Adrenal gland (tissue), 12 donors: ENCODE data around the gene PDRG1. TPM values are rescaled to one million over a fixed set of nuclear protein-coding genes. Genes with fewer than 3 reads are reported as not detected.

ENCODE experiments used
- DNase-seq, 7 donors: peaks; one replicate each; pipeline ENCODE4 v3.0.0-alpha.2; 2019 to 2020
- H3K27ac ChIP-seq, 5 donors: fragments of 200-600 bp; sonication (generic) in 4 of 5; 1 replicate in 3 of 5; 2 replicates in 2 of 5; pipeline versions ENCODE4 v1.5.1 to v1.8.0; 2016 to 2020; ENCODE audit warnings: mild to moderate bottlenecking in 1 of 5
- H3K27me3 ChIP-seq: fragments of 200-600 bp; 2 replicates; pipeline ENCODE4 v1.8.0; 2021
- H3K36me3 ChIP-seq, 2 donors: fragments of 200-600 bp; replicated peaks in 1 of 2; 1 replicate in 1 of 2; 2 replicates in 1 of 2; pipeline versions ENCODE4 v1.5.1 to v1.8.0; 2018 to 2022
- H3K4me1 ChIP-seq, 2 donors: fragments of 200-600 bp; replicated peaks in 1 of 2; 1 replicate in 1 of 2; 2 replicates in 1 of 2; pipeline versions ENCODE4 v1.5.1 to v1.8.0; 2018 to 2021
- H3K4me3 ChIP-seq, 4 donors: fragments of 200-600 bp; sonication (generic) in 3 of 4; one replicate each; pipeline ENCODE4 v1.5.1; 2016 to 2018
- H3K9me3 ChIP-seq, 3 donors: fragments of 200-600 bp; sonication (generic) in 1 of 3; replicated peaks in 1 of 3; 1 replicate in 2 of 3; 2 replicates in 1 of 3; pipeline versions ENCODE4 v1.5.1 to v1.8.0; 2016 to 2021
- CTCF ChIP-seq, 6 experiments: fragments of 450-650 bp in 4 of 6; fragments of 200-600 bp in 2 of 6; sonication (generic) in 1 of 6; IDR thresholded peaks; 1 replicate in 5 of 6; 2 replicates in 1 of 6; pipeline versions ENCODE4 v1.5.1 to v1.8.0; 2016 to 2021; ENCODE audit warnings: antibody characterized with exemption in 6 of 6, mild to moderate bottlenecking in 2 of 6, moderate library complexity in 1 of 6
- POLR2A ChIP-seq, 2 donors: fragments of 450-650 bp; IDR thresholded peaks; one replicate each; pipeline ENCODE4 v1.6.1; 2017; ENCODE audit warnings: antibody characterized with exemption in 2 of 2, mild to moderate bottlenecking in 2 of 2, moderate library complexity in 1 of 2
- WGBS, 4 donors: extraction: QIAGEN DNeasy Blood & Tissue Kit in 2 of 4; methylation state at CpG; one replicate each; pipeline versions ENCODE4 v1.1.5 to v1.1.7; 2013 to 2017; 5-methylcytosine and 5-hydroxymethylcytosine counted together
- intact Hi-C, 2 donors: fragments of 100-400 bp; cut with DNase I; formaldehyde crosslinking; loops; one replicate each; pipeline versions ENCODE4 v1.14.1 to v1.15.0; 2022 to 2023
- polyA plus RNA-seq, 3 donors: library from polyadenylated mRNA; stranded (reverse); fragments of 200-250 nt in 2 of 3; fragments of 350-450 nt in 1 of 3; fragmentation: Illumina TruSeq in 1 of 3; extraction: RNeasy Lipid Tissue Mini Kit (QIAGEN cat#74804) in 1 of 3; gene quantifications; one replicate each; pipeline ENCODE4 v1.2.3, GENCODE V29; 2013 to 2014
- total RNA-seq, 9 donors: library from RNA; depleted of rRNA in 4 of 9; stranded (reverse); fragments of >200 nt in 4 of 9; fragments of 120-200 nt in 1 of 9; fragmentation: NEBNext Ultra II Directional in 1 of 9; extraction: Animal tissue kit (Norgen Biotek cat#: 25700) in 1 of 9; gene quantifications; one replicate each; pipeline versions ENCODE4 v1.1.0 to v1.2.4, GENCODE V29; 2013 to 2023
- donor health status: healthy with polysubstance abuse.
- donor health status: Bipolar disorder and iron deficiency.
- donor health status: DM: yes; HTN: yes; CAD: no.
- donor health status: DM: no; HTN: no; CAD: no.
- donor health status: DM: no; HTN: no; CAD: no.
- donor health status: DM: yes; HTN: yes; CAD: no.

Gene PDRG1
- total and polyA plus RNA-seq, 12 donors: 5.1 to 27.5 (median 14.2) TPM

GRCh38 chr20:31966991-31967655 lies 15.3 kb upstream of the PDRG1 start:
- TF ChIP-seq POLR2A (IDR thresholded peaks at IDR 0.05) (no peak), CTCF (IDR thresholded peaks at IDR 0.05) (no peak)
- intact Hi-C loops: loop anchor here in 1 of 2 donors (10.0 kb wide), 1 partner anchor 628 kb away; no protein-coding TSS in a partner anchor
- Histone ChIP-seq H3K36me3 (no peaks in the 10 kb centered on the region), H3K27me3 (peaks cover 19% of the 10 kb centered on the region), H3K4me1 (no peaks in the 10 kb centered on the region), H3K4me3 (no peak overlapping the region), H3K9me3 (no peaks in the 10 kb centered on the region), H3K27ac (no peak overlapping the region)
- 7 to 17% (median 10%) methylated on average over 5 of the region's 5 CpGs for WGBS, 4 donors
- DNase-seq: no peak

DNA sequence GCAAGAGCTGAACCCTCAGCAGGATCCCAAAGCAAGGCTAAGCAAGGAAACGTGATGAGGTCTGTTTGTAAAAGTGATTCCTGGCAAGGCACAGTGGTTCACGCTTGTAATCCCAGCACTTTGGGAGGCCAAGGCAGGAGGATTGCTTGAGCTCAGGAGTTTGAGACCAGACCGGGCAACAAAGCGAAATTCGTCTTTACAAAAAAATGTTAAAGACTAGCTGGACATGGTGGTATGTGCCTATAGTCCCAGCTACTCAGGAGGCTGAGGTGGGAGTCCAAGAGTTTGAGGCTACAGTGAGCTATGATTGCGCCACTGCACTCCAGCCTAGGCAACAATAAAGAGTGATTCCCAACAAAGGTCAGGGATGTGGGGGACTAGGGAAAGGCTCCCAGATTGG lies 12.0 kb upstream of the PDRG1 start:
- 59 to 70% (median 61%) methylated on average over 6 of the region's 6 CpGs for WGBS, 4 donors

GRCh38 chr20:31962761-31963160 lies 10.9 kb upstream of the PDRG1 start:
- intact Hi-C loops: loop anchor here in 1 of 2 donors (10.0 kb wide), 1 partner anchor 632 kb away; no protein-coding TSS in a partner anchor
- 55 to 62% (median 59%) methylated on average over 2 of the region's 2 CpGs for WGBS, 4 donors

More for the DNA sequence above, 12.0 kb upstream of the PDRG1 start:
- peaks cover 19% of the 10 kb centered on the region for H3K27me3 ChIP-seq
- no peak for DNase-seq
- no peaks in the 10 kb centered on the region for H3K36me3 ChIP-seq
- intact Hi-C loops: loop anchor here in 1 of 2 donors (10.0 kb wide), 1 partner anchor 631 kb away; no protein-coding TSS in a partner anchor
- no peaks in the 10 kb centered on the region for H3K9me3 ChIP-seq
- H3K4me1 ChIP-seq: no peaks in the 10 kb centered on the region
- H3K4me3 ChIP-seq: no peak overlapping the region
- TF ChIP-seq POLR2A (IDR thresholded peaks at IDR 0.05) (no peak), CTCF (IDR thresholded peaks at IDR 0.05) (no peak)
- no peak overlapping the region for H3K27ac ChIP-seq

More at GRCh38 chr20:31962761-31963160, 10.9 kb upstream of the PDRG1 start:
- Histone ChIP-seq H3K4me1 (no peaks in the 10 kb centered on the region), H3K36me3 (no peaks in the 10 kb centered on the region), H3K9me3 (no peaks in the 10 kb centered on the region), H3K27me3 (peaks cover 17% of the 10 kb centered on the region), H3K4me3 (no peak overlapping the region), H3K27ac (no peak overlapping the region)
- TF ChIP-seq CTCF (IDR thresholded peaks at IDR 0.05) (no peak), POLR2A (IDR thresholded peaks at IDR 0.05) (no peak)
- DNase-seq: no peak
